Measurements from ENCODE around the gene FCER1G.

FCER1G gene

GRCh38 chr1:161225178-161225533 is 10.1 kb downstream of the FCER1G start:
- no peak for DNase-seq (ENCODE audit: low read depth)
- no peak overlapping the region for H3K4me3 ChIP-seq (replicated peaks; ENCODE audit: low read depth, low read length)
- no peak for TF ChIP-seq CTCF (IDR thresholded peaks at IDR 0.05; ENCODE audit: low read length, missing control alignments)

- peak; percentile 79 for TF ChIP-seq CTCF (IDR thresholded peaks at IDR 0.05; ENCODE audit: low read length, missing control alignments)
- DNase-seq (ENCODE audit: low read depth): peak; percentile 100
- peak within 1 kb of the TSS; percentile 98 for H3K4me3 ChIP-seq (replicated peaks; ENCODE audit: low read depth, low read length)
Measured at GRCh38 chr1:161225534-161226319, 10.6 kb downstream of the FCER1G start, which contains the start of gene TOMM40L. Gene TOMM40L (plus strand): TSS chr1:161226060. CDS start chr1:161226490, 430 bp downstream.

DNA sequence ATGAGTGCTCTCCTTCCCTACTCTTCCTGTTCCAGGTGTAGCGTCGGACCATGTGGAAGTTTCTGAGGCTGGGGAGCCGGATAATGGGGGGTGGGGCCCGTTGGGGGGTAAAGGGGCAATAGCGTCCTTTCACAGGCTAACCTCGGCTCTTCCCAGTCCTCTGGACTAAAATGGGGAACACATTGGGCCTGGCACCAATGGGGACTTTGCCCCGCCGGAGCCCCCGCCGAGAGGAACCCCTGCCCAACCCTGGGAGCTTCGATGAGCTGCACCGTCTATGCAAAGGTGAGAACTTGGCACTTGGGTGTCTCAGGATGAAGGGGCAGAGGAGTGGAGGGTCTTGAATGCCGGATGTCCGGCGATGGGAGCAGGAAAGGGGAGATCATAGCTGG is 11.2 kb downstream of the FCER1G start:
- H3K4me3 ChIP-seq (replicated peaks; ENCODE audit: low read depth, low read length): peak overlapping the region; percentile 98
- no peak for TF ChIP-seq CTCF (IDR thresholded peaks at IDR 0.05; ENCODE audit: low read length, missing control alignments)
- DNase-seq (ENCODE audit: low read depth): no peak

DNA sequence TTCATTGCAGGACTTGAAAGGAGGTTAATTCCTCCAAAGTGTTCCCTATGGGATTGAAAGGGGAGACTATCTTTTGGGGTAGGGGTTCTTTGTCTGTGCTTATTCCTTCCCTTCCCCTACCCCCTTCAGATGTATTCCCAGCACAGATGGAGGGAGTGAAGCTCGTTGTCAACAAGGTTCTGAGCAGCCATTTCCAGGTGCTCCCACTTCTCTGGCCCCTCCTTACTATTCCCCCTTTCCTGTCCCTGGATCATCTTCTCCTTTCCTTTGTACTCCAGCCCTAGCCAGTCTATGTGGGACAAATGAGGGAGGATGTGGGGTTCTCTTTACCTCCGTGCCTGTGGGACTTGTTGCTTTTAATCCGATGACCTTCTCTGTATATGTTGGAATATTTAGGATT is 11.7 kb downstream of the FCER1G start:
- peak overlapping the region; percentile 98 for H3K4me3 ChIP-seq (replicated peaks; ENCODE audit: low read depth, low read length)
- no peak for TF ChIP-seq CTCF (IDR thresholded peaks at IDR 0.05; ENCODE audit: low read length, missing control alignments)
- DNase-seq (ENCODE audit: low read depth): no peak

- DNase-seq (ENCODE audit: low read depth): peak; percentile 83
- peak; percentile 75 for TF ChIP-seq CTCF (IDR thresholded peaks at IDR 0.05; ENCODE audit: low read length, missing control alignments)
Measured at GRCh38 chr1:161227196-161227871, 12.2 kb downstream of the FCER1G start.

GRCh38 chr1:161228032-161228431 is 12.9 kb downstream of the FCER1G start:
- no peak overlapping the region for H3K4me3 ChIP-seq (replicated peaks; ENCODE audit: low read depth, low read length)
- TF ChIP-seq CTCF (IDR thresholded peaks at IDR 0.05; ENCODE audit: low read length, missing control alignments): no peak
- no peak for DNase-seq (ENCODE audit: low read depth)

More at GRCh38 chr1:161227196-161227871, 12.2 kb downstream of the FCER1G start:
- peak overlapping the region; percentile 98 for H3K4me3 ChIP-seq (replicated peaks; ENCODE audit: low read depth, low read length)

Data from fibroblast of pulmonary artery (primary cell).